OCI-LY7 (cell line): Measurements from ENCODE around the gene C3orf20. TPM values are rescaled to one million over a fixed set of nuclear protein-coding genes. Genes with fewer than 3 reads are reported as not detected.

ENCODE experiments used
- BruUV-seq: library from RNA; stranded (reverse); fragments of 400-500 nt; replicated peaks from 2 replicates; lab custom pipeline; 2021; lab: Mats Ljungman, UMichigan
- CTCF ChIA-PET: fragments of 300-600 bp; sonication (Branson Sonifier 250); formaldehyde crosslinking; loops from one replicate; lab custom pipeline; 2022; ENCODE audit warnings: antibody characterized with exemption; ENCODE audit not compliant: unreplicated experiment; lab: Charles Lee
- POLR2A ChIA-PET: fragments of 300-600 bp; sonication (Branson Sonifier 250); formaldehyde crosslinking; loops from one replicate; lab custom pipeline; 2022; ENCODE audit warnings: antibody characterized with exemption; lab: Charles Lee
- DNase-seq: peaks from one replicate; pipeline ENCODE4 v3.0.0-alpha.2; 2015; ENCODE audit warnings: low spot score
- H2AFZ ChIP-seq: fragments of 200-600 bp; sonication (generic), shearing (Covaris generic); 2 replicates; pipeline ENCODE4 v1.6.1; 2014; ENCODE audit warnings: mild to moderate bottlenecking, antibody characterized with exemption, low read length, moderate library complexity
- H3K27ac ChIP-seq: fragments of 200-600 bp; sonication (generic); 2 replicates; pipeline ENCODE4 v1.5.1; 2014; ENCODE audit warnings: mixed run types, low read depth, mild to moderate bottlenecking, moderate library complexity, low read length, inconsistent platforms; ENCODE audit not compliant: poor library complexity, severe bottlenecking
- H3K36me3 ChIP-seq: fragments of 200-600 bp; sonication (generic); 2 replicates; pipeline ENCODE4 v1.6.1; 2014; ENCODE audit warnings: mild to moderate bottlenecking, antibody characterized with exemption, low read length, moderate library complexity, mixed read lengths; ENCODE audit not compliant: insufficient read depth
- H3K4me1 ChIP-seq: fragments of 200-600 bp; sonication (generic); 2 replicates; pipeline ENCODE4 v1.5.1; 2014; ENCODE audit warnings: mild to moderate bottlenecking, low read length; ENCODE audit not compliant: insufficient read depth, poor library complexity, severe bottlenecking
- H3K4me2 ChIP-seq: fragments of 200-600 bp; sonication (generic); 2 replicates; pipeline ENCODE4 v1.6.1; 2014; ENCODE audit warnings: mild to moderate bottlenecking, low read length
- H3K4me3 ChIP-seq: fragments of 200-600 bp; sonication (generic); 2 replicates; pipeline ENCODE4 v1.5.1; 2014; ENCODE audit warnings: mild to moderate bottlenecking, low read depth, low read length; ENCODE audit not compliant: poor library complexity, severe bottlenecking
- H3K79me2 ChIP-seq: fragments of 200-600 bp; sonication (generic); 2 replicates; pipeline ENCODE4 v1.6.1; 2016; ENCODE audit warnings: low read depth, mild to moderate bottlenecking, low read length, moderate library complexity, mixed read lengths; ENCODE audit not compliant: insufficient read depth
- H3K9me2 ChIP-seq: fragments of 200-600 bp; sonication (generic); 2 replicates; pipeline ENCODE4 v1.6.1; 2016; ENCODE audit warnings: mild to moderate bottlenecking, low read length, mixed read lengths; ENCODE audit not compliant: insufficient read depth
- H3K9me3 ChIP-seq: fragments of 200-600 bp; sonication (generic); 2 replicates; pipeline ENCODE4 v1.6.1; 2014; ENCODE audit warnings: mild to moderate bottlenecking, mixed run types, low read length, mixed read lengths
- H4K20me1 ChIP-seq: fragments of 200-600 bp; sonication (generic); 2 replicates; pipeline ENCODE4 v1.6.1; 2014; ENCODE audit warnings: mild to moderate bottlenecking, antibody characterized with exemption, low read length, moderate library complexity, mixed read lengths; ENCODE audit not compliant: insufficient read depth
- CTCF ChIP-seq: fragments of 200-600 bp; sonication (generic); conservative IDR thresholded peaks from 2 replicates; pipeline ENCODE4 v1.5.1; 2014; ENCODE audit warnings: mild to moderate bottlenecking, antibody characterized with exemption, low read length, moderate library complexity, mixed read lengths
- EZH2phosphoT487 ChIP-seq: fragments of 200-600 bp; sonication (generic); IDR thresholded peaks from 2 replicates; pipeline ENCODE4 v1.6.1; 2018; ENCODE audit warnings: low read depth, borderline replicate concordance, mild to moderate bottlenecking, mixed run types, antibody characterized with exemption, low read length, moderate library complexity, mixed read lengths
- intact Hi-C: fragments of 100-400 bp; cut with micrococcal nuclease; formaldehyde crosslinking; loops from one replicate; pipeline ENCODE4 v1.10.0; 2022; ENCODE audit not compliant: unreplicated experiment
- total RNA-seq, 2 experiments: library from RNA; depleted of rRNA in 1 of 2; stranded (reverse); fragments of >200 nt in 1 of 2; shearing (Covaris generic) in 1 of 2; gene quantifications; 2 replicates each; pipeline ENCODE4 v1.2.3, GENCODE V29; 2014 to 2022

The C3orf20 gene
- total RNA-seq, 2 experiments from 2014 or later, result 2.2 to 2.7 TPM

- intact Hi-C loops, result no loop called here
- ChIA-PET CTCF (no interaction called here), POLR2A (interaction anchor here (0.8 to 1.3 kb wide), 2 partner anchors 9 to 82 kb away, joined by 3 to 7 read pairs; no protein-coding TSS in a partner anchor)
- Histone ChIP-seq H4K20me1 (no peaks in the 10 kb centered on the region), H2AFZ (no peak overlapping the region), H3K9me2 (no peaks in the 10 kb centered on the region), H3K9me3 (no peaks in the 10 kb centered on the region), H3K4me1 (peaks cover 8% of the 10 kb centered on the region), H3K79me2 (no peaks in the 10 kb centered on the region), H3K4me3 (no peak overlapping the region), H3K4me2 (no peak overlapping the region), H3K36me3 (no peaks in the 10 kb centered on the region), H3K27ac (no peak overlapping the region)
- no peak for TF ChIP-seq CTCF
- no peak for TF ChIP-seq EZH2phosphoT487
- no peak for DNase-seq
- BruUV-seq, result no TSS peak
Measured at GRCh38 chr3:14769544-14770325, 94.8 kb downstream of the C3orf20 start.

- no peaks in the 10 kb centered on the region for H3K79me2 ChIP-seq
- no peaks in the 10 kb centered on the region for H3K9me2 ChIP-seq
- H3K4me3 ChIP-seq, result no peak overlapping the region
- no peak overlapping the region for H3K4me2 ChIP-seq
- no peak overlapping the region for H3K27ac ChIP-seq
- ChIA-PET POLR2A (no interaction called here), CTCF (no interaction called here)
- no peaks in the 10 kb centered on the region for H3K36me3 ChIP-seq
- no TSS peak for BruUV-seq
- no peak overlapping the region for H2AFZ ChIP-seq
- TF ChIP-seq CTCF (no peak), EZH2phosphoT487 (no peak)
- peaks cover 8% of the 10 kb centered on the region for H3K4me1 ChIP-seq
- intact Hi-C loops, result no loop called here
- no peak for DNase-seq
- no peaks in the 10 kb centered on the region for H4K20me1 ChIP-seq
- no peaks in the 10 kb centered on the region for H3K9me3 ChIP-seq
Measured at GRCh38 chr3:14770591-14770990, 95.7 kb downstream of the C3orf20 start.
